ENCODE data around the gene SELENOT. TPM values are rescaled to one million over a fixed set of nuclear protein-coding genes. Genes with fewer than 3 reads are reported as not detected.

SELENOT gene
- total RNA-seq, 1 experiment from 2014 or later = 48.3 TPM

GRCh38 chr3:150673966-150674365, 70.8 kb downstream of the SELENOT start:
- TF ChIP-seq GABPB1 (CRISPR knock-in tag; IDR thresholded peaks at IDR 0.05) = no peak
- no peak for TF ChIP-seq ATF1 (CRISPR knock-in tag; IDR thresholded peaks at IDR 0.05)
- no peak for TF ChIP-seq CREB1 (CRISPR knock-in tag; IDR thresholded peaks at IDR 0.05)
- TF ChIP-seq ZNF532 (CRISPR knock-in tag; IDR thresholded peaks at IDR 0.05; ENCODE audit: borderline replicate concordance) = no peak
- TF ChIP-seq MLX (CRISPR knock-in tag; IDR thresholded peaks at IDR 0.05) = no peak
- TF ChIP-seq E2F4 (CRISPR knock-in tag; IDR thresholded peaks at IDR 0.05; ENCODE audit: borderline replicate concordance, low read depth) = no peak
- no peak for TF ChIP-seq CTCF (IDR thresholded peaks at IDR 0.05)
- TF ChIP-seq NR2C2 (CRISPR knock-in tag; IDR thresholded peaks at IDR 0.05) = no peak
- TF ChIP-seq ZSCAN18 (CRISPR knock-in tag; IDR thresholded peaks at IDR 0.05) = no peak
- no peak for TF ChIP-seq USF2 (CRISPR knock-in tag; IDR thresholded peaks at IDR 0.05)
- no peak for TF ChIP-seq EMX1 (CRISPR knock-in tag; IDR thresholded peaks at IDR 0.05)
- ChIA-PET POLR2A (interaction anchor here (0.5 kb wide), 1 partner anchor 30 kb away, joined by 8 read pairs; the partner anchor contains the start of gene ERICH6), CTCF (no interaction called here)
- no peaks in the 10 kb centered on the region for H3K4me1 Mint-ChIP-seq
- DNase-seq (ENCODE audit: low spot score) = no peak
- H3K9me3 Mint-ChIP-seq = peaks cover 18% of the 10 kb centered on the region
- ATAC-seq = no peak
- no peak overlapping the region for H3K4me3 Mint-ChIP-seq
- H3K36me3 Mint-ChIP-seq = peaks cover 11% of the 10 kb centered on the region
- no peaks in the 10 kb centered on the region for H3K27me3 Mint-ChIP-seq (ENCODE audit: low read depth)
- no peak overlapping the region for H3K27ac Mint-ChIP-seq

GRCh38 chr3:150675587-150675986, 72.5 kb downstream of the SELENOT start:
- TF ChIP-seq IRF2 (CRISPR knock-in tag; IDR thresholded peaks at IDR 0.05; ENCODE audit: borderline replicate concordance, low read depth) (no peak), ZNF317 (CRISPR knock-in tag; IDR thresholded peaks at IDR 0.05; ENCODE audit: borderline replicate concordance, low read depth) (peak; percentile 95; the same call in 1 of the 2 replicates)
- no peak overlapping the region for H3K27ac Mint-ChIP-seq
- POLR2A ChIA-PET = no interaction called here

More at GRCh38 chr3:150675587-150675986, 72.5 kb downstream of the SELENOT start:
- peaks cover 11% of the 10 kb centered on the region for H3K36me3 Mint-ChIP-seq
- no peaks in the 10 kb centered on the region for H3K27me3 Mint-ChIP-seq (ENCODE audit: low read depth)
- H3K4me1 Mint-ChIP-seq = no peaks in the 10 kb centered on the region
- H3K4me3 Mint-ChIP-seq = no peak overlapping the region
- DNase-seq (ENCODE audit: low spot score) (no peak), ATAC-seq (no peak)
- H3K9me3 Mint-ChIP-seq = peaks cover 18% of the 10 kb centered on the region
- CTCF ChIA-PET = no interaction called here

Other genes starting within 250 kb of the SELENOT start
- 20.1 to 24.0 TPM (median 21.1 TPM) in 3 replicates for gene TSC22D2, start 195.0 kb upstream of the SELENOT start, total RNA-seq (2021)
- gene SERP1, start 56.8 kb upstream of the SELENOT start, total RNA-seq (2021) = 86.9 to 98.3 TPM (median 94.9 TPM) in 3 replicates
- gene EIF2A, start 56.5 kb upstream of the SELENOT start, total RNA-seq (2021) = 76.2 to 88.4 TPM (median 82.7 TPM) in 3 replicates
- gene ERICH6, start 100.6 kb downstream of the SELENOT start, total RNA-seq (2021) = 0.26 to 0.30 TPM in 2 of 3 replicates, not detected in the other
- gene SIAH2, start 159.8 kb downstream of the SELENOT start, total RNA-seq (2021) = 15.8 to 17.1 TPM (median 15.9 TPM) in 3 replicates